Parathyroid adenoma (tissue), 2 donors: ENCODE measurements around the gene DYSF.

ENCODE experiments used
- H2AFZ ChIP-seq: fragments of 300-600 bp; sonication (generic); one replicate; pipeline ENCODE4 v1.7.0; 2017; ENCODE audit warnings: antibody characterized with exemption, mild to moderate bottlenecking
- H3K27ac ChIP-seq: fragments of 300-600 bp; sonication (generic); one replicate; pipeline ENCODE4 v1.7.0; 2017
- H3K27me3 ChIP-seq: fragments of 300-600 bp; sonication (generic); one replicate; pipeline ENCODE4 v1.7.0; 2017; ENCODE audit warnings: low read length; ENCODE audit not compliant: control insufficient read depth, insufficient read depth
- H3K36me3 ChIP-seq: fragments of 300-600 bp; sonication (generic); one replicate; pipeline ENCODE4 v1.7.0; 2017; ENCODE audit warnings: low read length; ENCODE audit not compliant: control insufficient read depth, insufficient read depth
- H3K4me1 ChIP-seq: fragments of 300-600 bp; sonication (generic); one replicate; pipeline ENCODE4 v1.7.0; 2017; ENCODE audit warnings: control low read depth
- H3K4me2 ChIP-seq: fragments of 300-600 bp; sonication (generic); one replicate; pipeline ENCODE4 v1.7.0; 2017; ENCODE audit warnings: low read length
- H3K4me3 ChIP-seq: fragments of 300-600 bp; sonication (generic); one replicate; pipeline ENCODE4 v1.7.0; 2017; ENCODE audit warnings: low read depth, low read length
- H3K79me2 ChIP-seq: fragments of 300-600 bp; sonication (generic); one replicate; pipeline ENCODE4 v1.7.0; 2017; ENCODE audit warnings: control low read depth
- H3K9ac ChIP-seq: fragments of 300-600 bp; sonication (generic); one replicate; pipeline ENCODE4 v1.7.0; 2017; ENCODE audit warnings: mild to moderate bottlenecking
- H3K9me3 ChIP-seq: fragments of 300-600 bp; sonication (generic); one replicate; pipeline ENCODE4 v1.7.0; 2017; ENCODE audit warnings: low read length; ENCODE audit not compliant: control insufficient read depth
- CTCF ChIP-seq: fragments of 300-600 bp; sonication (generic); IDR thresholded peaks from one replicate; pipeline ENCODE4 v1.7.0; 2017; ENCODE audit warnings: antibody characterized with exemption, mild to moderate bottlenecking
- donor health status: primary hyperparathyroidism.

The DYSF gene

GRCh38 chr2:71671895-71672825, 218.8 kb downstream of the DYSF start:
- Histone ChIP-seq H3K9me3 (no peaks in the 10 kb centered on the region), H3K27ac (no peak overlapping the region), H2AFZ (no peak overlapping the region), H3K4me1 (no peaks in the 10 kb centered on the region), H3K79me2 (no peaks in the 10 kb centered on the region), H3K36me3 (no peaks in the 10 kb centered on the region), H3K27me3 (no peaks in the 10 kb centered on the region), H3K4me3 (no peak overlapping the region), H3K9ac (no peak overlapping the region), H3K4me2 (no peak overlapping the region)
- no peak for TF ChIP-seq CTCF

- Histone ChIP-seq H3K79me2 (no peaks in the 10 kb centered on the region), H3K9me3 (no peaks in the 10 kb centered on the region), H3K27me3 (no peaks in the 10 kb centered on the region), H3K4me3 (no peak overlapping the region), H3K4me1 (no peaks in the 10 kb centered on the region), H3K4me2 (no peak overlapping the region), H3K9ac (no peak overlapping the region), H3K27ac (no peak overlapping the region), H2AFZ (no peak overlapping the region), H3K36me3 (no peaks in the 10 kb centered on the region)
- no peak for TF ChIP-seq CTCF
Observed at GRCh38 chr2:71672826-71673795, 219.8 kb downstream of the DYSF start.

- H3K9me3 ChIP-seq: no peaks in the 10 kb centered on the region
- H3K4me2 ChIP-seq: no peak overlapping the region
- TF ChIP-seq CTCF: no peak
- H3K4me3 ChIP-seq: no peak overlapping the region
- no peak overlapping the region for H2AFZ ChIP-seq
- H3K4me1 ChIP-seq: no peaks in the 10 kb centered on the region
- H3K36me3 ChIP-seq: no peaks in the 10 kb centered on the region
- no peaks in the 10 kb centered on the region for H3K27me3 ChIP-seq
- no peaks in the 10 kb centered on the region for H3K79me2 ChIP-seq
- no peak overlapping the region for H3K27ac ChIP-seq
- H3K9ac ChIP-seq: no peak overlapping the region
Observed at GRCh38 chr2:71674158-71674851, 220.9 kb downstream of the DYSF start.

- no peak overlapping the region for H2AFZ ChIP-seq
- H3K4me3 ChIP-seq: no peak overlapping the region
- no peak for TF ChIP-seq CTCF
- H3K27ac ChIP-seq: no peak overlapping the region
- H3K4me2 ChIP-seq: no peak overlapping the region
- H3K9me3 ChIP-seq: no peaks in the 10 kb centered on the region
- no peaks in the 10 kb centered on the region for H3K79me2 ChIP-seq
- no peak overlapping the region for H3K9ac ChIP-seq
- H3K36me3 ChIP-seq: no peaks in the 10 kb centered on the region
- H3K27me3 ChIP-seq: no peaks in the 10 kb centered on the region
- no peaks in the 10 kb centered on the region for H3K4me1 ChIP-seq
Observed at GRCh38 chr2:71675296-71675695, 221.9 kb downstream of the DYSF start.
